ENCODE measurements around the gene ATXN3. TPM values are rescaled to one million over a fixed set of nuclear protein-coding genes. Genes with fewer than 3 reads are reported as not detected.

ATXN3 gene
- polyA plus RNA-seq, 1 of the 3 experiments (the other 2 are of a cell fraction) = 10.2 TPM

- H3F3A ChIP-seq (replicated peaks; ENCODE audit: insufficient read depth) = peaks cover 12% of the 10 kb centered on the region
- no peak for DNase-seq
- TF ChIP-seq USF2 (IDR thresholded peaks at IDR 0.05; ENCODE audit: borderline replicate concordance, low read depth, low read length) = no peak
- TF ChIP-seq SIN3A (IDR thresholded peaks at IDR 0.05; ENCODE audit: borderline replicate concordance, low read depth, low read length) = no peak
- TF ChIP-seq ELF1 (IDR thresholded peaks at IDR 0.05) = no peak
- no peak for TF ChIP-seq EP300 (IDR thresholded peaks at IDR 0.05; ENCODE audit: borderline replicate concordance in 1 of 2, low read depth in 1 of 2, low read length in 1 of 2)
- TF ChIP-seq USF1 (IDR thresholded peaks at IDR 0.05; ENCODE audit: borderline replicate concordance, low read depth) = no peak
- no peak for TF ChIP-seq TCF12 (IDR thresholded peaks at IDR 0.05)
- TF ChIP-seq TEAD4 (IDR thresholded peaks at IDR 0.05; ENCODE audit: borderline replicate concordance, insufficient read depth) = no peak
- no peak for TF ChIP-seq FOSL2 (IDR thresholded peaks at IDR 0.05; ENCODE audit: borderline replicate concordance, low read depth)
- TF ChIP-seq TAF1 (IDR thresholded peaks at IDR 0.05; ENCODE audit: borderline replicate concordance, low read depth, low read length) = no peak
- TF ChIP-seq YY1 (IDR thresholded peaks at IDR 0.05; ENCODE audit: low read depth) = no peak
- TF ChIP-seq IRF3 (IDR thresholded peaks at IDR 0.05; ENCODE audit: low read depth, low read length) = no peak
- TF ChIP-seq GATA2 (CRISPR knock-in tag; IDR thresholded peaks at IDR 0.05) = no peak
- TF ChIP-seq NRF1 (IDR thresholded peaks at IDR 0.05; ENCODE audit: low read depth, low read length) = no peak
- no peak for TF ChIP-seq RFX5 (IDR thresholded peaks at IDR 0.05; ENCODE audit: low read length)
- no peak for TF ChIP-seq SMC3 (IDR thresholded peaks at IDR 0.05; ENCODE audit: low read depth, low read length)
- ChIA-PET POLR2A (no interaction called here), CTCF (interaction anchor here (1.0 kb wide), 1 partner anchor 14 kb away, joined by 3 read pairs; no protein-coding TSS in a partner anchor)
- H3K4me2 ChIP-seq = no peak overlapping the region
- H3K27me3 ChIP-seq (ENCODE audit: insufficient read depth) = no peaks in the 10 kb centered on the region
- H3K9me2 ChIP-seq = no peaks in the 10 kb centered on the region
- no peaks in the 10 kb centered on the region; the same call in 1 of the 2 replicates for H4K20me1 ChIP-seq (ENCODE audit: insufficient read depth)
- H3K9ac ChIP-seq = no peak overlapping the region
- H3K27ac ChIP-seq (ENCODE audit: low read depth in 2 of 2, low read length in 1 of 2) = no peak overlapping the region
- no peaks in the 10 kb centered on the region for H3K4me1 ChIP-seq (ENCODE audit: control insufficient read depth in 1 of 2, insufficient read depth in 2 of 2, low read depth in 1 of 2, low read length in 1 of 2)
- H2AFZ ChIP-seq (ENCODE audit: low read depth) = no peak overlapping the region
- H3K4me3 ChIP-seq (ENCODE audit: low read depth in 2 of 2, low read length in 1 of 2) = no peak overlapping the region
- peaks cover 4% of the 10 kb centered on the region; the same call in 1 of the 2 replicates for H3K79me2 ChIP-seq (ENCODE audit: insufficient read depth)
- peaks cover 59 to 65% of the 10 kb centered on the region in 2 experiments for H3K36me3 ChIP-seq (replicated peaks in 1 of 2; ENCODE audit: control insufficient read depth in 1 of 2, insufficient read depth in 2 of 2, low read length in 1 of 2)
- 90% methylated on average over 3 of the region's 3 CpGs for WGBS (ENCODE audit: low lambda C conversion rate)
- H3K9me3 ChIP-seq = no peaks in the 10 kb centered on the region
Measured at GRCh38 chr14:92010644-92011043, 95.7 kb downstream of the ATXN3 start.

- POLR2A ChIA-PET = no interaction called here
Measured at GRCh38 chr14:92009604-92010003, 96.8 kb downstream of the ATXN3 start.

More at GRCh38 chr14:92009604-92010003, 96.8 kb downstream of the ATXN3 start:
- no peak overlapping the region for H2AFZ ChIP-seq (ENCODE audit: low read depth)
- WGBS (ENCODE audit: low lambda C conversion rate) = 64% methylated on average over 1 of the region's 1 CpG
- no peaks in the 10 kb centered on the region; the same call in 1 of the 2 replicates for H4K20me1 ChIP-seq (ENCODE audit: insufficient read depth)
- no peak overlapping the region for H3K4me3 ChIP-seq (ENCODE audit: low read depth in 2 of 2, low read length in 1 of 2)
- no peaks in the 10 kb centered on the region for H3K4me1 ChIP-seq (ENCODE audit: control insufficient read depth in 1 of 2, insufficient read depth in 2 of 2, low read depth in 1 of 2, low read length in 1 of 2)
- DNase-seq = no peak
- peaks cover 62 to 65% of the 10 kb centered on the region in 2 experiments for H3K36me3 ChIP-seq (replicated peaks in 1 of 2; ENCODE audit: control insufficient read depth in 1 of 2, insufficient read depth in 2 of 2, low read length in 1 of 2)
- peaks cover 14% of the 10 kb centered on the region for H3F3A ChIP-seq (replicated peaks; ENCODE audit: insufficient read depth)
- peaks cover 4% of the 10 kb centered on the region; the same call in 1 of the 2 replicates for H3K79me2 ChIP-seq (ENCODE audit: insufficient read depth)
- no peak overlapping the region for H3K27ac ChIP-seq (ENCODE audit: low read depth in 2 of 2, low read length in 1 of 2)
- H3K27me3 ChIP-seq (ENCODE audit: insufficient read depth) = no peaks in the 10 kb centered on the region
- H3K9me2 ChIP-seq = no peaks in the 10 kb centered on the region
- H3K4me2 ChIP-seq = no peak overlapping the region
- no peak overlapping the region for H3K9ac ChIP-seq
- CTCF ChIA-PET = interaction anchor here (0.6 kb wide), 1 partner anchor 25 kb away, joined by 6 read pairs; no protein-coding TSS in a partner anchor
- no peaks in the 10 kb centered on the region for H3K9me3 ChIP-seq
- TF ChIP-seq SIN3A (IDR thresholded peaks at IDR 0.05; ENCODE audit: borderline replicate concordance, low read depth, low read length) = no peak
- TF ChIP-seq ZBTB33 (IDR thresholded peaks at IDR 0.05; ENCODE audit: borderline replicate concordance, low read depth) = no peak
